Measurements from ENCODE around the gene BMPR1B.

BMPR1B gene

DNA sequence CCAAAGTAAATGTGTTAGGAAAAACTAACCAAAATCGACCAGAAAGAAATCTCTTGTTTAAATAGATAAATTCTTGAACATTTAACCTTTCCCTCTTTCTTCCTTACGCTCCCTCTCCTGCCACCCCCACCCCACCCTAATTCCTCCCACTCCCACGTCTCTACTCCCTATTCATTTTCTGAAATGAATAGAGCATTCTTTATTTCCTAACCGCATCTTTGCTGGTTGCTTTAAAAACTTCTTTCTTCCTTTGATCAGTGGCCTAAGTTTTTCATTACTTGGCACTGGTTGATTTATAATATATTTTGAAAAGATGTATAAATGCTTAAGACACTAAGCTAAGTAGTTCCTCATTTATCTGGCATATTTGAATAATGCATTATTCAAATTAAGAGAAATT, 33.9 kb downstream of the BMPR1B start:
- Histone ChIP-seq H3K9me2 (replicated peaks; ENCODE audit: control insufficient read depth, low read length) (no peaks in the 10 kb centered on the region), H3K4me1 (ENCODE audit: control insufficient read depth, low read length) (no peaks in the 10 kb centered on the region), H3K79me2 (ENCODE audit: control insufficient read depth, low read length) (no peaks in the 10 kb centered on the region), H4K20me1 (ENCODE audit: control insufficient read depth, insufficient read depth, low read depth, low read length) (no peaks in the 10 kb centered on the region), H3K4me3 (ENCODE audit: low read length) (no peak overlapping the region), H3K9me3 (ENCODE audit: control insufficient read depth, insufficient read depth, low read length) (no peaks in the 10 kb centered on the region), H3F3A (ENCODE audit: control insufficient read depth, insufficient read depth) (no peaks in the 10 kb centered on the region), H3K36me3 (ENCODE audit: control insufficient read depth, low read length) (no peaks in the 10 kb centered on the region), H3K27me3 (ENCODE audit: control insufficient read depth, low read length) (no peaks in the 10 kb centered on the region), H3K27ac (ENCODE audit: low read depth, low read length) (no peak overlapping the region), H3K4me2 (ENCODE audit: low read length) (no peak overlapping the region)
- TF ChIP-seq, protein P1, sequence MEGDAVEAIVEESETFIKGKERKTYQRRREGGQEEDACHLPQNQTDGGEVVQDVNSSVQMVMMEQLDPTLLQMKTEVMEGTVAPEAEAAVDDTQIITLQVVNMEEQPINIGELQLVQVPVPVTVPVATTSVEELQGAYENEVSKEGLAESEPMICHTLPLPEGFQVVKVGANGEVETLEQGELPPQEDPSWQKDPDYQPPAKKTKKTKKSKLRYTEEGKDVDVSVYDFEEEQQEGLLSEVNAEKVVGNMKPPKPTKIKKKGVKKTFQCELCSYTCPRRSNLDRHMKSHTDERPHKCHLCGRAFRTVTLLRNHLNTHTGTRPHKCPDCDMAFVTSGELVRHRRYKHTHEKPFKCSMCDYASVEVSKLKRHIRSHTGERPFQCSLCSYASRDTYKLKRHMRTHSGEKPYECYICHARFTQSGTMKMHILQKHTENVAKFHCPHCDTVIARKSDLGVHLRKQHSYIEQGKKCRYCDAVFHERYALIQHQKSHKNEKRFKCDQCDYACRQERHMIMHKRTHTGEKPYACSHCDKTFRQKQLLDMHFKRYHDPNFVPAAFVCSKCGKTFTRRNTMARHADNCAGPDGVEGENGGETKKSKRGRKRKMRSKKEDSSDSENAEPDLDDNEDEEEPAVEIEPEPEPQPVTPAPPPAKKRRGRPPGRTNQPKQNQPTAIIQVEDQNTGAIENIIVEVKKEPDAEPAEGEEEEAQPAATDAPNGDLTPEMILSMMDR (IDR thresholded peaks at IDR 0.05; ENCODE audit: low read depth, low read length, poor library complexity, severe bottlenecking), result no peak
- TF ChIP-seq EZH2phosphoT487 (IDR thresholded peaks at IDR 0.05; ENCODE audit: borderline replicate concordance, low read length), result no peak

DNA sequence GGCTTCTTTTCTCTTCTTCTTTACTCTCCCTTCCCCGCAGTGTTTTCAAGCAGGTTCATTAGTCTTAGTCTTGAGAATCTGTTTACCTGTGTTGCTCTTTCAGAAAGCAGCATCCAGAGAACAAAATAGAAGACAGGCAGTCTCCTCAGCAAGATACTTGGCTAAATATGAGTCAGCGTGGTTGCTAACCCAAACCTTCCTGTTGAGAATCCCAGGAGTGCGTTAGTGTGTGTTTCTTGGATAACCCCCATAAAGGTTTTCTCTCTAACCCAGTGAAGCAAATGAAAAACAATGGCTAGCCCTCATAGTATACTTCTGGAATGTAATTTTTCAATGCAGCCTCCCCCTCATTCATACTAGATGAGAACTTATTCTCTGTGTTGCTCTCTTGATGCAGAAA, 41.1 kb downstream of the BMPR1B start:
- Histone ChIP-seq H3K27me3 (ENCODE audit: control insufficient read depth, low read length) (no peaks in the 10 kb centered on the region), H3F3A (ENCODE audit: control insufficient read depth, insufficient read depth) (no peaks in the 10 kb centered on the region), H3K4me3 (ENCODE audit: low read length) (no peak overlapping the region), H3K9me2 (replicated peaks; ENCODE audit: control insufficient read depth, low read length) (no peaks in the 10 kb centered on the region), H3K36me3 (ENCODE audit: control insufficient read depth, low read length) (no peaks in the 10 kb centered on the region), H3K79me2 (ENCODE audit: control insufficient read depth, low read length) (no peaks in the 10 kb centered on the region), H3K27ac (ENCODE audit: low read depth, low read length) (no peak overlapping the region), H4K20me1 (ENCODE audit: control insufficient read depth, insufficient read depth, low read depth, low read length) (no peaks in the 10 kb centered on the region), H3K9me3 (ENCODE audit: control insufficient read depth, insufficient read depth, low read length) (no peaks in the 10 kb centered on the region), H3K4me1 (ENCODE audit: control insufficient read depth, low read length) (no peaks in the 10 kb centered on the region), H3K4me2 (ENCODE audit: low read length) (no peak overlapping the region)
- TF ChIP-seq EZH2phosphoT487 (IDR thresholded peaks at IDR 0.05; ENCODE audit: borderline replicate concordance, low read length), result no peak
- TF ChIP-seq, protein P1 (IDR thresholded peaks at IDR 0.05; ENCODE audit: low read depth, low read length, poor library complexity, severe bottlenecking), result no peak

- Histone ChIP-seq H3K9me2 (replicated peaks; ENCODE audit: control insufficient read depth, low read length) (no peaks in the 10 kb centered on the region), H3F3A (ENCODE audit: control insufficient read depth, insufficient read depth) (no peaks in the 10 kb centered on the region), H4K20me1 (ENCODE audit: control insufficient read depth, insufficient read depth, low read depth, low read length) (no peaks in the 10 kb centered on the region), H3K4me2 (ENCODE audit: low read length) (no peak overlapping the region), H3K36me3 (ENCODE audit: control insufficient read depth, low read length) (no peaks in the 10 kb centered on the region), H3K4me3 (ENCODE audit: low read length) (no peak overlapping the region), H3K79me2 (ENCODE audit: control insufficient read depth, low read length) (no peaks in the 10 kb centered on the region), H3K27ac (ENCODE audit: low read depth, low read length) (no peak overlapping the region), H3K9me3 (ENCODE audit: control insufficient read depth, insufficient read depth, low read length) (no peaks in the 10 kb centered on the region), H3K27me3 (ENCODE audit: control insufficient read depth, low read length) (no peaks in the 10 kb centered on the region), H3K4me1 (ENCODE audit: control insufficient read depth, low read length) (no peaks in the 10 kb centered on the region)
- TF ChIP-seq EZH2phosphoT487 (IDR thresholded peaks at IDR 0.05; ENCODE audit: borderline replicate concordance, low read length), result no peak
- TF ChIP-seq, protein P1 (IDR thresholded peaks at IDR 0.05; ENCODE audit: low read depth, low read length, poor library complexity, severe bottlenecking), result no peak
These were observed 43.3 kb downstream of the BMPR1B start for GRCh38 chr4:94801016-94801415.

GRCh38 chr4:94802091-94802490, 44.3 kb downstream of the BMPR1B start:
- H3K4me1 ChIP-seq (ENCODE audit: control insufficient read depth, low read length), result no peaks in the 10 kb centered on the region
- no peak for TF ChIP-seq EZH2phosphoT487 (IDR thresholded peaks at IDR 0.05; ENCODE audit: borderline replicate concordance, low read length)
- TF ChIP-seq, protein P1 (IDR thresholded peaks at IDR 0.05; ENCODE audit: low read depth, low read length, poor library complexity, severe bottlenecking), result no peak
- no peak overlapping the region for H3K27ac ChIP-seq (ENCODE audit: low read depth, low read length)

More at GRCh38 chr4:94802091-94802490, 44.3 kb downstream of the BMPR1B start:
- no peaks in the 10 kb centered on the region for H3K9me3 ChIP-seq (ENCODE audit: control insufficient read depth, insufficient read depth, low read length)
- H3K27me3 ChIP-seq (ENCODE audit: control insufficient read depth, low read length), result no peaks in the 10 kb centered on the region
- H3F3A ChIP-seq (ENCODE audit: control insufficient read depth, insufficient read depth), result no peaks in the 10 kb centered on the region
- H3K79me2 ChIP-seq (ENCODE audit: control insufficient read depth, low read length), result no peaks in the 10 kb centered on the region
- no peak overlapping the region for H3K4me3 ChIP-seq (ENCODE audit: low read length)
- no peaks in the 10 kb centered on the region for H3K9me2 ChIP-seq (replicated peaks; ENCODE audit: control insufficient read depth, low read length)
- H3K4me2 ChIP-seq (ENCODE audit: low read length), result no peak overlapping the region
- H3K36me3 ChIP-seq (ENCODE audit: control insufficient read depth, low read length), result no peaks in the 10 kb centered on the region
- H4K20me1 ChIP-seq (ENCODE audit: control insufficient read depth, insufficient read depth, low read depth, low read length), result no peaks in the 10 kb centered on the region

Measured in DOHH2 (cell line).